NCI-H128 (cell line): ENCODE measurements around the gene KY.

Experiments
- DNase-seq: peaks from one replicate; lab custom pipeline; 2025; ENCODE audit not compliant: unreplicated experiment; lab: John Stamatoyannopoulos, UW

Gene KY

GRCh38 chr3:134646086-134646485 lies 4.7 kb downstream of the KY start:
- DNase-seq: no peak

- no peak for DNase-seq
These were observed 5.3 kb downstream of the KY start for GRCh38 chr3:134645515-134645914.

- DNase-seq: no peak
These were observed 5.9 kb downstream of the KY start for GRCh38 chr3:134644731-134645514.

GRCh38 chr3:134643150-134643675 lies 7.6 kb downstream of the KY start:
- no peak for DNase-seq

- no peak for DNase-seq
These were observed 8.2 kb downstream of the KY start for GRCh38 chr3:134642445-134643149.

GRCh38 chr3:134641671-134642300 lies 9.0 kb downstream of the KY start:
- no peak for DNase-seq

- DNase-seq: no peak
These were observed 9.9 kb downstream of the KY start for GRCh38 chr3:134640872-134641470.

- DNase-seq: no peak
These were observed 10.4 kb downstream of the KY start for GRCh38 chr3:134640378-134640777.

GRCh38 chr3:134638385-134639030 lies 12.3 kb downstream of the KY start:
- DNase-seq: no peak

GRCh38 chr3:134636406-134636805 lies 14.4 kb downstream of the KY start:
- no peak for DNase-seq

- no peak for DNase-seq
These were observed 20.3 kb downstream of the KY start for GRCh38 chr3:134630506-134630905.

- no peak for DNase-seq
These were observed 21.9 kb downstream of the KY start for GRCh38 chr3:134628884-134629283.

- DNase-seq: no peak
These were observed 23.0 kb downstream of the KY start for GRCh38 chr3:134627831-134628230.

GRCh38 chr3:134625885-134626741 lies 24.7 kb downstream of the KY start:
- DNase-seq: no peak

- DNase-seq: no peak
These were observed 25.4 kb downstream of the KY start for GRCh38 chr3:134625462-134625861.

GRCh38 chr3:134624537-134625287 lies 26.1 kb downstream of the KY start:
- DNase-seq: no peak

- no peak for DNase-seq
These were observed 27.1 kb downstream of the KY start for GRCh38 chr3:134623615-134624245.

GRCh38 chr3:134622806-134623365 lies 27.9 kb downstream of the KY start:
- DNase-seq: no peak
